ENCODE results near the gene TNFAIP8L1.

DNA sequence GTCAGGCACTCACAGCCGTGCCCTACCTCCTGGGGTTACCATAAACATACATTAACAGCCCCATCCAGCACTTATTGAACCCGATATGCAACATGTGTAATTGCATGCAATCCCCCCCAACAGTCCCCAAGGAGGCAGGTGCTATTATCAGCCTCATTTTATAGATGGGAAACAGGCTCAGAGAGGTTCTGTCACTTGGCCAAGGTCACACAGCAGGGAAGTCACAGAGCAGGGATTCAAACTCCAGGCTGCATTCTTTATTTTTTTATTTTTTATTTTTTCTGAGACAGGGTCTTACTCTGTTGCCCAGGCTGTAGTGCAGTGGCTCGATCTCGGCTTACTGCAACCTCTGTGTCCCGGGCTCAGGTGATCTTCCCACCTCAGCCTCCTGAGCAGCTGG, 38.4 kb upstream of the TNFAIP8L1 start:
- TF ChIP-seq CTCF (IDR thresholded peaks at IDR 0.05; ENCODE audit: low read length) (no peak), EZH2 (IDR thresholded peaks at IDR 0.05; ENCODE audit: borderline replicate concordance, low read length) (no peak)

Measured in OCI-LY1 (cell line).